GM06990 (cell line): ENCODE measurements around the gene TOLLIP.

ENCODE experiments used
- DNase-seq: peaks from one replicate; pipeline ENCODE4 v3.0.0-alpha.2; 2011; ENCODE audit not compliant: insufficient read length; ENCODE audit errors: extremely low read depth
- H3K27me3 ChIP-seq: replicated peaks from 2 replicates; pipeline ENCODE4 v1.6.0; 2011; ENCODE audit warnings: low read length; ENCODE audit not compliant: control insufficient read depth, insufficient read depth
- H3K36me3 ChIP-seq: 2 replicates; pipeline ENCODE4 v1.5.1; 2011; ENCODE audit warnings: low read length; ENCODE audit not compliant: control insufficient read depth, insufficient read depth
- H3K4me3 ChIP-seq: replicated peaks from 2 replicates; pipeline ENCODE4 v1.5.1; 2011; ENCODE audit warnings: low read depth, mild to moderate bottlenecking, control low read depth, low read length
- CTCF ChIP-seq: IDR thresholded peaks from 2 replicates; pipeline ENCODE4 v1.5.1; 2011; ENCODE audit warnings: low read length, control low read depth, mild to moderate bottlenecking, inconsistent platforms; ENCODE audit not compliant: insufficient read depth, poor library complexity, severe bottlenecking

TOLLIP gene

GRCh38 chr11:1280116-1281035, 29.1 kb downstream of the TOLLIP start:
- no peak overlapping the region for H3K4me3 ChIP-seq
- H3K36me3 ChIP-seq: peaks cover 17% of the 10 kb centered on the region
- no peak for TF ChIP-seq CTCF
- no peaks in the 10 kb centered on the region for H3K27me3 ChIP-seq
- no peak for DNase-seq

- Histone ChIP-seq H3K36me3 (peaks cover 12% of the 10 kb centered on the region), H3K4me3 (no peak overlapping the region), H3K27me3 (no peaks in the 10 kb centered on the region)
- no peak for TF ChIP-seq CTCF
- DNase-seq: no peak
Measured at GRCh38 chr11:1279674-1280055, 29.8 kb downstream of the TOLLIP start.

- TF ChIP-seq CTCF: no peak
- no peak overlapping the region for H3K4me3 ChIP-seq
- no peaks in the 10 kb centered on the region for H3K27me3 ChIP-seq
- peaks cover 12% of the 10 kb centered on the region for H3K36me3 ChIP-seq
- no peak for DNase-seq
Measured at GRCh38 chr11:1278766-1279673, 30.4 kb downstream of the TOLLIP start.

GRCh38 chr11:1277936-1278512, 31.4 kb downstream of the TOLLIP start:
- TF ChIP-seq CTCF: no peak
- no peak for DNase-seq
- H3K27me3 ChIP-seq: no peaks in the 10 kb centered on the region
- no peak overlapping the region for H3K4me3 ChIP-seq
- peaks cover 10% of the 10 kb centered on the region for H3K36me3 ChIP-seq

- no peak for DNase-seq
- H3K36me3 ChIP-seq: peaks cover 10% of the 10 kb centered on the region
- H3K4me3 ChIP-seq: no peak overlapping the region
- no peak for TF ChIP-seq CTCF
- no peaks in the 10 kb centered on the region for H3K27me3 ChIP-seq
Measured at GRCh38 chr11:1276866-1277615, 32.4 kb downstream of the TOLLIP start.
